ES-I3 (cell line): ENCODE measurements around the gene MON2.
A peak's percentile ranks its signal among the peaks of the same experiment; 100 is the strongest.
"Not testable (repeated sequence)": the region's sequence is repeated elsewhere in the genome, so short reads cannot be mapped to it uniquely, and the experiment has no call there.

Source experiments
- H3K36me3 ChIP-seq: 2 replicates; pipeline ENCODE4 v1.6.1; 2013; ENCODE audit warnings: mild to moderate bottlenecking, low read length, control low read depth, moderate library complexity; ENCODE audit not compliant: insufficient read depth
- H3K4me1 ChIP-seq: 2 replicates; pipeline ENCODE4 v1.6.1; 2013; ENCODE audit warnings: mild to moderate bottlenecking, control low read depth, low read length; ENCODE audit not compliant: insufficient read depth
- H3K9ac ChIP-seq: 2 replicates; pipeline ENCODE4 v1.6.1; 2013; ENCODE audit warnings: low read depth, mild to moderate bottlenecking, low read length, moderate library complexity
- H3K9me3 ChIP-seq: 2 replicates; pipeline ENCODE4 v1.6.1; 2013; ENCODE audit warnings: mild to moderate bottlenecking, low read length, moderate library complexity; ENCODE audit not compliant: control insufficient read depth, insufficient read depth

MON2 gene

GRCh38 chr12:62459976-62460375, 6.7 kb upstream of the MON2 start:
- H3K9me3 ChIP-seq, result peaks cover 7% of the 10 kb centered on the region; the same call in 1 of the 2 replicates
- no peaks in the 10 kb centered on the region for H3K36me3 ChIP-seq
- H3K9ac ChIP-seq, result no peak overlapping the region
- no peaks in the 10 kb centered on the region for H3K4me1 ChIP-seq

DNA sequence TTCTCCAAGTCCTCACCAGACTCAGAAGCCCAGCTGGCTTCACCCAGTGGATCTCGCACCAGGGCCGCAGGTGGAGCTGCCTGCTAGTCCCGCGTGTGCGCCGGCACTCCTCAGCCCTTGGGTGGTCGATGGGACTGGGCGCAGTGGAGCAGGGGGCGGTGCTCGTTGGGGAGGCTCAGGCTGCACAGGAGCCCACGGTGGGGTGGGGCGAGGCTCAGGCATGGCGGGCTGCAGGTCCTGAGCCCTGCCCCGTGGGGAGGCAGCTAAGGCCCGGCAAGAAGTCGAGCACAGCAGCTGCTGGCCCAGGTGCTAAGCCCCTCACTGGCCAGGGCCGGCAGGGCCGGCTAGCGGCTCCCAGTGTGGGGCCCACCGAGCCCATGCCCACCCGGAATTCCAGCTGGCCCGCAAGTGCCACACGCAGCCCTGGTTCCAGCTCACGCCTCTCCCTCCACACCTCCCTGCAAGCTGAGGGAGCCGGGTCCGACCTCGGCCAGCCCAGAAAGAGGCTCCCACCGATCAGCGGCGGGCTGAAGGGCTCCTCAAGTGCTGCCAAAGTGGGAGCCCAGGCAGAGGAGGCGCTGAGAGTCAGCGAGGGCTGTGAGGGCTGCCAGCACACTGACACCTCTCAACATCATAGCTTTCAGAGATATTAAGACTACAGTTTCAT, 5.3 kb upstream of the MON2 start:
- H3K9me3 ChIP-seq, H3K36me3 ChIP-seq, H3K9ac ChIP-seq, H3K4me1 ChIP-seq: not testable (repeated sequence)

DNA sequence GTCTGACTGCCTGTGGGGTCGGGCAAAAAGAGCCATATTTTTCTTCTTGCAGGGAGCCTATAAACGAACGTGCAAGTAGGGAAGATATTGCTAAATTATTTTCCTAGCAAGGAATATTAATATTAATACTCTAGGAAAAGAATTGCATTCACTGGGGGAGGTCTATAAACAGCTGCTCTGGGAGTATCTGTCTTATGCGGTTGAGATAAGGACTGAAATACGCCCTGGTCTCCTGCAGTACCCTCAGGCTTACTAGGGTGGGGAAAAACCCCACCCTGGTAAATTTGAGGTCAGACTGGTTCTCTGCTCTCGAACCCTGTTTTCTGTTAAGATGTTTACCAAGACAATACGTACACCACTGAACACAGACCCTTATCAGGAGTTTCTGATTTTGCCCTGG, 3.4 kb upstream of the MON2 start:
- H3K36me3 ChIP-seq, H3K4me1 ChIP-seq, H3K9ac ChIP-seq, H3K9me3 ChIP-seq: not testable (repeated sequence)

- H3K9me3 ChIP-seq, result peaks cover 7% of the 10 kb centered on the region; the same call in 1 of the 2 replicates
- no peaks in the 10 kb centered on the region; the same call in 1 of the 2 replicates for H3K4me1 ChIP-seq
- H3K9ac ChIP-seq, result peak overlapping the region; percentile 86
- H3K36me3 ChIP-seq, result no peaks in the 10 kb centered on the region
Observed at GRCh38 chr12:62466018-62466593, 520 bp upstream of the MON2 start.

GRCh38 chr12:62468397-62468796, 1.8 kb downstream of the MON2 start:
- H3K9ac ChIP-seq, result no peak overlapping the region
- 0 out of 2 replicates have a peak, but pooled peaks cover 3% of the 10 kb centered on the region for H3K9me3 ChIP-seq
- H3K36me3 ChIP-seq, result no peaks in the 10 kb centered on the region
- no peaks in the 10 kb centered on the region; the same call in 1 of the 2 replicates for H3K4me1 ChIP-seq

DNA sequence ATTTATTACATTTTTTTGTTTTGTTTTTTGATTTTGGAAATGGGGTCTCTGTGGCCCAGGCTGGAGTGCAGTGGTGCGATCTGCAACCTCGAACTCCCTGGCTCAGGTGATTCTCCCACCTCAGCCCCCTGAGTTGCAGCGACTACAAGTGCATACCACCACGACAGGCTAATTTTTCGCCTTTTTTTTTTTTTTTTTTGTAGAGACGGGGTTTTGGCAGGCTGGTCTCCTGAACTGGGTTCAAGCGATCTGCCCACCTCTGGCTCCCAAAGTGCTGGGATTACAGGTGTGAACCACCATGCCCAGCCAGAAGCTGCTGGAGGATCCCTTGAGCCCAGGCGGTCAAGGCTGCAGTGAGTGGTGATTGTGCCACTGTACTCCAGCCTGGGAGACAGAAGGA, 2.3 kb downstream of the MON2 start:
- Histone ChIP-seq H3K9me3 (no peaks in the 10 kb centered on the region), H3K9ac (no peak overlapping the region), H3K36me3 (no peaks in the 10 kb centered on the region), H3K4me1 (no peaks in the 10 kb centered on the region; the same call in 1 of the 2 replicates)

DNA sequence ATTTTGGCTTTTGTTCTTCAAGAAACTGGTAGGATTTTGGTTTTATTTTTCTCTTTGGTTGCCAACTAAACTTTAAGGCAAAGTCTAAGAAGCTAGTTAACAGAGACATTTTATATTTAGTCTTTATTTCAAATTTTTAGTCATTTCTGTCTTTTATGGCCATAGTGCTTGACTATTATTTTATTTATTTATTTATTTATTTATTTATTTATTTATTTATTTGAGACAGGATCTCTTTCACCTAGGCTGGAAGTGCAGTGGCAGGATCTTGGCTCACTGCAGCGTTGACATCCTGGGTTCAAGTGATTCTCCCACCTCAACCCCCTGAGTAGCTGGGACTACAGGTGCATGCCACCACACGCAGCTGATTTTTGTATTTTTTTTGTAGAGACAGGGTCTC, 3.1 kb downstream of the MON2 start:
- Histone ChIP-seq H3K4me1 (no peaks in the 10 kb centered on the region; the same call in 1 of the 2 replicates), H3K9me3 (no peaks in the 10 kb centered on the region), H3K36me3 (no peaks in the 10 kb centered on the region), H3K9ac (no peak overlapping the region)

GRCh38 chr12:62471734-62472133, 5.1 kb downstream of the MON2 start:
- Histone ChIP-seq H3K9me3 (no peaks in the 10 kb centered on the region), H3K9ac (no peak overlapping the region), H3K4me1 (no peaks in the 10 kb centered on the region; the same call in 1 of the 2 replicates), H3K36me3 (no peaks in the 10 kb centered on the region)

- Histone ChIP-seq H3K9ac (no peak overlapping the region), H3K4me1 (no peaks in the 10 kb centered on the region; the same call in 1 of the 2 replicates), H3K36me3 (no peaks in the 10 kb centered on the region), H3K9me3 (no peaks in the 10 kb centered on the region)
Observed at GRCh38 chr12:62472472-62472871, 5.8 kb downstream of the MON2 start.

- no peaks in the 10 kb centered on the region for H3K9me3 ChIP-seq
- H3K4me1 ChIP-seq, result no peaks in the 10 kb centered on the region
Observed at GRCh38 chr12:62481843-62482540, 15.4 kb downstream of the MON2 start.

GRCh38 chr12:62482769-62483168, 16.1 kb downstream of the MON2 start:
- H3K4me1 ChIP-seq, result no peaks in the 10 kb centered on the region

More at GRCh38 chr12:62481843-62482540, 15.4 kb downstream of the MON2 start:
- Histone ChIP-seq H3K36me3 (no peaks in the 10 kb centered on the region), H3K9ac (no peak overlapping the region)

DNA sequence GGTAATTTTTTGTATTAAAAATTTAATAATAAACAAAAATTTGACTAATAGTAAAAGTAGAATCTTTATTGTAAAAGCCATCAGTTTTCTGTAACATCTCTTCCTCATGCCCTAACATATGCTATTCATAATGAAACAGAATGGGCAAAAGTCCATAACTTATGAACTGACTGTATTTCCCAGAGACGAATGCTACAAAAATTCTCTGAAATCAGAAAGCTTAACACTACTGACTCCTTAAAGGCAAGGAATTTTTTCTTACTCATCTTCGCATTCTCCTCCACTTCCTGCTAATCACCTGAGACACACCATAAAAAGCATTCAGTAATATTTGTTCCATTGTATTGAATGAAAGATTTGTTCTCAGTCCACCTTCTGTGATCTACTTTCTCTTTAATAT, 17.6 kb downstream of the MON2 start:
- Histone ChIP-seq H3K4me1 (no peaks in the 10 kb centered on the region), H3K9me3 (no peaks in the 10 kb centered on the region)

More at GRCh38 chr12:62482769-62483168, 16.1 kb downstream of the MON2 start:
- H3K9ac ChIP-seq, result no peak overlapping the region
- no peaks in the 10 kb centered on the region for H3K9me3 ChIP-seq
- no peaks in the 10 kb centered on the region for H3K36me3 ChIP-seq

DNA sequence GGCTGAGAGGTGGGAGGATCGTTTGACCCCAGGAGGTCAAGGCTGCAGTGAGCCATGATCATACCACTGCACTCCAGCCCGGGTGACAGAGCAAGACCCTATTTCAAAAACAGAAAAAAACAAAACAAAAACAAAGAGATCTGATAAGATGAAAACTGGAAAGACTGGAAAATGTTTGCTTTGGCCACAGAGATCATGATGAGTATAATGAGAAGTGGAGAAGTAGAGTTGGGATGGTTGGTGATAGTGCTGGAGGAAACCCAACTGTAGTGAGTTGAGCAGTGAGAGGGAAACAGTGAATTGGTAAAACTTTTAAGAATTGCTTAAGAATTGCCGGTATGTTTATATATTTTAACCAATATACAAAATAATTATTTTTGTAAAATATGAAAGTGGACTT, 39.2 kb downstream of the MON2 start:
- Histone ChIP-seq H3K36me3 (peaks cover 4% of the 10 kb centered on the region; the same call in 1 of the 2 replicates), H3K9me3 (no peaks in the 10 kb centered on the region), H3K9ac (no peak overlapping the region), H3K4me1 (no peaks in the 10 kb centered on the region)

More for the DNA sequence above, 17.6 kb downstream of the MON2 start:
- Histone ChIP-seq H3K9ac (no peak overlapping the region), H3K36me3 (no peaks in the 10 kb centered on the region)

DNA sequence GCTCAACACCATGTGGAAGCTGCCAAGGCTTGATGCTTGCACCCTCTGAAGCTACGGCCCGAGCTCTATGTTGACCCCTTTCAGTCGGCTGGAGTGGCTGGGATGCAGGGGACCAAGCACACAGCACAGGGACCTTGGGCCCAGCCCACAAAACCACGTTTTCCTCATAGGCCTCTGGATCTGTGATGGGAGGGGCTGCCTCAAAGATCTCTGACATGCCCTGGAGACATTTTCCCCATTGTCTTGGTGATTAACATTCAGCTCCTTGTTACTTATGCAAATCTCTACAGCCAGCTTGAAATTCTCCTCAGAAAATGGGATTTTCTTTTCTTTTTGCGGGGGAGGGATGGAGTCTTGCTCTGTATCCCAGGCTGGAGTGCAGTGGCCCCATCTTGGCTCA, 46.3 kb downstream of the MON2 start:
- Histone ChIP-seq H3K4me1 (no peaks in the 10 kb centered on the region), H3K9ac (no peak overlapping the region), H3K36me3 (no peaks in the 10 kb centered on the region), H3K9me3 (peaks cover 8% of the 10 kb centered on the region)

GRCh38 chr12:62514080-62514479, 47.5 kb downstream of the MON2 start:
- H3K36me3 ChIP-seq, H3K4me1 ChIP-seq, H3K9ac ChIP-seq, H3K9me3 ChIP-seq: not testable (repeated sequence)
